HG02763 (cell line): Measurements from ENCODE around the gene EIF4A3.
"Not testable (repeated sequence)": the region's sequence is repeated elsewhere in the genome, so short reads cannot be mapped to it uniquely, and the experiment has no call there.

Source experiments
- ATAC-seq: cut with Tn5 transposase; IDR thresholded peaks from one replicate; pipeline ENCODE4 v1.9.1; 2021; ENCODE audit warnings: mild to moderate bottlenecking, moderate library complexity; ENCODE audit not compliant: unreplicated experiment

The EIF4A3 gene

DNA sequence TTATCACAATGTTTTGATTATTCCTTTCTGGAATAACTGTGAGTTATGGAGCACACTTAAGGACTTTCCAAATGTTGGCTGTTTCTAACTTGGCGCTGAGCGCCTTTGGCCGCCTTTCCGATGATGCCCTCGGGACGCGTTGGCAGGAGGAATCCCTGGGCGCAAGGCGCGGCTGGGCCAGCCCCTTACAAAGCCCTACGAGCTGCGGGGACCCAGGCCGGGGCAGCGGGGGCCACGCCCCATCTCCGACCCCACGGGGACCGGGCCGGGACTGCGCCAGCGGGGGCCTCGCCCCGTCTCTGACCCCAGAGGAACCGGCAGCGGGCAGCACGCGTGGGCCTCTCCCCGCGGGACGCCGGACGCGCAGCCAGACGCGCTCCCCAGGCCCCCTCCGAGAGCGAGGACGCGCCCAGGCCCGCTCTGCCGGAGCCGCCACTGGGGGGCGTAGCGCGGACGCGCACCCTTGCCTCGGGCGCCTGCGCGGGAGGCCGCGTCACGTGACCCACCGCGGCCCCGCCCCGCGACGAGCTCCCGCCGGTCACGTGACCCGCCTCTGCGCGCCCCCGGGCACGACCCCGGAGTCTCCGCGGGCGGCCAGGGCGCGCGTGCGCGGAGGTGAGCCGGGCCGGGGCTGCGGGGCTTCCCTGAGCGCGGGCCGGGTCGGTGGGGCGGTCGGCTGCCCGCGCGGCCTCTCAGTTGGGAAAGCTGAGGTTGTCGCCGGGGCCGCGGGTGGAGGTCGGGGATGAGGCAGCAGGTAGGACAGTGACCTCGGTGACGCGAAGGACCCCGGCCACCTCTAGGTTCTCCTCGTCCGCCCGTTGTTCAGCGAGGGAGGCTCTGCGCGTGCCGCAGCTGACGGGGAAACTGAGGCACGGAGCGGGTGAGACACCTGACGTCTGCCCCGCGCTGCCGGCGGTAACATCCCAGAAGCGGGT is 45.6 kb downstream of the EIF4A3 start, which contains the start of gene GAA:
Gene GAA, plus strand, starts transcription at position 571 of the 935 bp plus-strand sequence. CDS start 3,006 bp downstream, outside the sequence.
- ATAC-seq: peak; percentile 71

DNA sequence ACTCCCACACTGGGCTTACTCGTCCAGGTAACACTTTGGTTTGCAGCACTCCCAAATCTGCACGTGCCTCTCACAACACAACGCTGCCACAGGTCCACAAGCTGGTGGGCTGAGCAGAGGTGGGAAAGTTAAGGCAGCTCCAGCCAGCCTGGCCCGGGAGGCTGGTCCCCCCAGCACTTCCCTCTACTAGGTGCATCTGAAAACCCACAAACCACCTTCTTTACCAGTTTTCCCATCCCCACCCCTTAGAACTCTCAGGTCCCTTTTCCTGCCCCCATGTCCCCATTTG is 46.9 kb downstream of the EIF4A3 start:
- no peak for ATAC-seq

DNA sequence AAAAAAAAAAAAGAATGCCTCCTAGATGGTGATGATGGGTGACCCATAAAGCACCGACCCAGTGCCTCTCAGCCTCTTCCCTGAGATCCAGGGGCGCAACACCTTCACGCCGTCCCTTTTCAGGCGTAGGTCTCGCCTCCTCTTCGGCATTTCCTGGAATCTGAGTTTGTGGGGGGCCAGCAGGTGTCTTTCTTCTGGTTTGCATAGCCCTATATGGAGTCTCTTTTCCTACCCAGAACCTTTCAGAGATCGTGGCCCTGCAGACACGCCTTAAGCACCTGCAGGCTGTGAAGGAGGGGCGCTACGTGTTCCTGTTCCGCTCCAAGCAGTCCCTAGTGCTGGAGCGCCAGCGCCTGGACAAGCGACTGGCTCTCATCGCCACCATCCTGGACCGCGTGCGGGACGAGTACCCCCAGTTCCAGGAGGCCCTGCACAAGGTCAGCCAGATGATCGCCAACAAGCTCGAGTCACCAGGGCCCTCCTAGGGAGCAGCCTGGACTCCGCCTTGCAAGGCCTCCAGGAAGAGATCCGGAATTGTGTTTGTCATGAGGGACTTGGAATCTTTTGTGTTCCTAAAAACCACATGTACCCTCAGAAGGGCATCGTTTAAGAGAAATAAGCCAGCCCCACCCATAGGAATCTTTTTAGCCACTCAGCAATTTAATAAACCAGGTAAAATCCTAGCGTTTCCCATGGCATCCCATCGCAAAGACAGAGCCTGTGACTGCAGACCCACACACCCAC is 47.5 kb downstream of the EIF4A3 start:
- ATAC-seq: no peak

DNA sequence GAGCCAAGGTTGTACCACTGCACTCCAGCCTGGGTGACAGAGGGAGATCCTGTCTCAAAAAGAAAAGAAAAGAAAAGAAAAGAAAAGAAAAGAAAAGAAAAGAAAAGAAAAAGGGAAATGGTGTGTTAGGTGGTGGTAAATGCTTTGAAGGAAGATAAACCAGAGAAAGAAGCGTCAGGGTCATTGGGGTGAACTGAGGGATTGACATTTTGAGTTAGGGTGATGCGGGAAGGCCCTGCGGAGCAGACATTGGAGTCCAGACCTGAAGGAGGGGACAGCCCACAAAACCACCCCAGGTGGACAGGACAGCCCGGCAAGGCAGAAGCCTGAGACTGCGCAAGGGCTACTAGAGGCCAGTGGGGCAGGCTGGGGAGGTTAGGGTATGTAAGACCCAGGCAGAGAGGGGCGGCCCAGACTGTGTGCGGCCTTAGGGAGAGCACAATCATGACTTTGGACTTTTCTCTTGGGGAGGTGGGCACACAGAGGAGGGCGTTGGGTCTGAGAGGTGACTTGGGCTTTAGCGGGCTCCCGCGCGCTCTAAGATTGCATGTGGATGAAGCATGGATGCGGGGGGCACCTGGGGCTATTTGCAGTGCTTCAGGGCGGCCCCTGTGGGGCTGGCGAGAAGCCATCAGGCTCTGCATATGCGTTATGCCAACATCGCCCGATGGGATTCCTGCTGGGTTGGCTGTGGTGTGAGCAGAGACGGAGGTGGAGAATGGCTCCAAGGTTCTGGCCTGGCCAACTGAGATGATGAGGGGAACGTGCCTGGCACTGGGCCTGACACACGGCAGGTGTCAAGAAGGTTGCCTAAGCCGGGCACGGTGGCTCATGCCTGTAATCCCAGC is 48.9 kb downstream of the EIF4A3 start:
- no peak for ATAC-seq

DNA sequence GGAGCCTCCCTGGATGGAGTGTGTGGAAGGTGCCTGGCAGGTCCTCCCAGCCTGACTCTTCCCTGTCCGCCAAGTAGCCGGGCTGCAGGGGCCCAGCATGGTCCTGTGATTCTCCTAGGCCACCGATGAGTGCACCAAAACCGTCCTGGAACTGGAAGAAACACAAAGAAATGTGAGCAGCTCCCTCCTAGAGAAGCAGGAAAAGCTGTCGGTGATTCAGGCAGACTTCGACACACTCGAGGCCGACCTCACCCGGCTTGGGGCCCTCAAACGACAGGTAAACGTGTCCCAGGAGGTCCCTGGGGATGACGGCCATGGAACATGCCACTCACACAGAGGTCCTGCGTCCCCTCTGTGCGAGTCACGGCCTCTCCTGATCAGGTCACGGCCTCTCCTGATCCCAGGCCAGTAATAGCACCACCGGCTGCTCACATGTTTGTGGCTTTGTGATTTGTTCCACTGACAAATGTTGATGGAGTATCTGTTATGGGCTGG is 49.8 kb downstream of the EIF4A3 start:
- no peak for ATAC-seq

DNA sequence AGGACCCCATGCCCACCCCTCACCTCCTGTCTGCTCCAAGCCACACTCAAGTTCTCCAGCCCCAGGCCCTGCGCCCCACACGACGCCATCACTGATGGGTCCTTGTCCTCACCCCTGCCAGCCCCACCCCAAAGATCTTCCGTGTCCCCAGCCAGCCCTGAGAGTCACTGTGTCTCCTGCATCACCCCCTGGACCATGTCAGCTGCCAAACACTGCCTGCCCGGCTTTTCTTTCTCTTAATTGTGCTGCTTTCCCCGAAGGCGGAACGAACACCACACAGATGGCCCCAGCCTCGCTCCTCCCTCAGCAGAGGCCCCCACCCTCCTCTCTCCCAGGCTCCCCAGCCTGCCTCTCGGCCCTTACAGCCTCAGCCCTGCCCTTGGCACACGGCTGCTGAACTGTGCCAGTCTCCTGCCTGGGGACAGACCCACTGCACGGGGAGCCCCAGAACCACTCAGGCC is 50.3 kb downstream of the EIF4A3 start:
- no peak for ATAC-seq

DNA sequence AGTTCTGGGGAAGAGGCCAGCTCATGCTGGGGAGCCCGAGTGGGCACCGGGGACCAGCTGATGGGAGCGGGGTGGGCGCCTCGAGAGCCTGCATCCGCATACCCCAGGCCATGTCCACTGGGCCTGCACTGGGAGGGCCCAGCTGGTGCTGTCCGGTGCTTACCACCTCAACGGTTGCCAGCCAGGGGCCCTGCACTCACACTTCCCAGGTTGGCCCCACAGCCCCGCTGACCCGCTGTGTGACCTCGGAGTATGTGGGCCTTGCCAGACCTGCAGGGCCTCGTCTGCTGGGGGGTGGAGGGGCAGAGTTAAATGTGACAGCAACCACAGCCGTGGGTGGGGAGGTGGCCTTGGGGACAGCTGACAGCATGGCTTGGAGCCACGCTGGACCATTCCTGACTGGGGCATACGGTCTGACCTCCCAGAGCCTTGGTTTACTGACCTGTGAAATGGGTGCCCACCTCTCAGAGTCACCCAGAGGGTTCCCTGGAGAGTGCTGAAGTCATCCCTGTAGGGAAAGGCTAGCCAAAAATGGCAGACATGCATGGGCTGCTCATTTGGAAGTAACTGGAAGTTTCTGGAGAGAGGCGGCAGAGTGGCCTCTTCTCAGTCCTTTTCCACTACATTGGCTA is 51.0 kb downstream of the EIF4A3 start:
- no peak for ATAC-seq

DNA sequence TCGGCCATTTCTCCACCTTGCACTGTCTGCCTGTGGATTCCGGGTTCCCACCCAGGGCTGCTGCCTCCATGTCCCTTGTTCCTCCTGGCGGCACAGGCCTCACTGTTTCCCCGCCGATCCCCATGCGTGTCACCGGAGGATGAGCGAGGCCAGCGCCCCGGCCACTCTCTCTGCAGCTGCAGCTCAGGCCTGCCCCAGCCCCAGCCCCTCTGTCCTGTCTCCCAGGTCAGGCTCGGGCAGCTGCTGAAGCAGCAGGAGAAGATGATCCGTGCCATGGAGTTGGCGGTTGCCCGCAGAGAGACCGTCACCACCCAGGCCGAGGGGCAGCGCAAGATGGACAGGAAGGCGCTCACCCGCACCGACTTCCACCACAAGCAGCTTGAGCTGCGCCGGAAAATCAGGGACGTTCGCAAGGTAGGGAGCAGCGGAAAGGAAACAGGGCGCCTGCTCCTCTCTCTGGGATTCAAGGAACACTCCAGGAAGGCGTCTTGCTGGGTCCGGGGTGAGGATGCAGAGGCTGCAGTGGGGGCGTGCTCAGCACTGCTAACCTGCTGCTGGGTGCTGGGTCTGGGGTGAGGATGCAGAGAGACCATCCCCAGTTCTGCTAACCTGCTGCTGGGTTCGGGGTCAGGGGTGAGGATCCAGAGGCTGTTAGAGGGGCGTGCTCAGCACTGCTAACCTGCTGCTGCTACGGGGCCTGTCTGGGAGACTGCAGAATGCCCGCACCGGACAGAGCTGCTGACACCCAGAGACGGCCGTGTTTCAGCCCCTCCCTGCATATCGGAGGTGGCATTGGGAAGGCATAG is 51.7 kb downstream of the EIF4A3 start:
- no peak for ATAC-seq

DNA sequence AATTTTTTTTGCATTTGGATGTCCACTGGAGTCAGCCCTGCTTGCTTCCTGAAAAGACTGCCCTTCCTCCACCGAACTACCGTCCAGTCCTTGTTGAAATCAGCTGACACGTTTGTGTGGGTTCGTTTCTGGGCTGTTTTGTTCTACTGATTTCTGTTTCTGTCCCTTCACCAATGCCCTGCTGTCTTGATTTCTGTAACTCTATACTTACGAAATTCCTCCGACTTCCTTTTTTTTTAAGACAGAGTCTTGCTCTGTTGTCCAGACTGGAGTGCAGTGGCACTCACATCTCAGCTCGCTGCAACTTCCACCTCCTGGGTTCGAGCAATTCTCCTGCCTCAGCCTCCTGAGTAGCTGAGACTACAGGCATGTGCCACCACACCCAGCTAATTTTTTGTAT is 54.0 kb downstream of the EIF4A3 start:
- no peak for ATAC-seq

DNA sequence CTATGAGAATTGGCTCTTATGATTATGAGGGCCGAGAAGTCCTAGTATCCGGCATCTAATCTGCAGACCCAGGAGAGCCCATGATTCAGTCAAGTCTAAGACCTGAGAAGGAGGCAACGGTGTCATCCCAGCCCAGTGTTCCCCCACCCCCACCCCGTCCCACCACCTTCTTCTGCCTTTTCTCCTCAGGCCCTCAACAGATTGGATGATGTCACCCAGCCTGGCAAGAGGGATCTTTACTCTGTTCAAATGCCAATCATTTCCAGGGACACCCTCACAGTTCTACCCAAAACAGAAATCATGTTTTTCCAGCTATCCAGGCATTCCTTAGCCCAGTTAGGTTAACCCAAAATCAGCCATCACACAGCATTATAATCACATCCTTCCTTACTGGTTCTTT is 55.6 kb downstream of the EIF4A3 start:
- ATAC-seq: no peak

DNA sequence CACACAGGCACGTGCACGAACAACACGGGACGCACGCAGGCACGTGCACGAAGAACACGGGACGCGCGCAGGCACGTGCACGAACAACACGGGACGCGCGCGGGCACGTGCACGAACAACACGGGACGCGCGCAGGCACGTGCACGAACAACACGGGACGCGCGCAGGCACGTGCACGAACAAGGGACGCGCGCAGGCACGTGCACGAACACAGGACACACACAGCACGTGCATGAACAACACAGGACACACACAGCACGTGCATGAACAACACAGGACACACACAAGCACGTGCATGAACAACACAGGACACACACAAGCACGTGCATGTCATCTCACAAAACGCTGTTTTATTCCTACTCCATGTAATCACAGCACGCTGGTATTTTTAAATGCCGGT is 56.8 kb downstream of the EIF4A3 start:
- ATAC-seq: not testable (repeated sequence)

DNA sequence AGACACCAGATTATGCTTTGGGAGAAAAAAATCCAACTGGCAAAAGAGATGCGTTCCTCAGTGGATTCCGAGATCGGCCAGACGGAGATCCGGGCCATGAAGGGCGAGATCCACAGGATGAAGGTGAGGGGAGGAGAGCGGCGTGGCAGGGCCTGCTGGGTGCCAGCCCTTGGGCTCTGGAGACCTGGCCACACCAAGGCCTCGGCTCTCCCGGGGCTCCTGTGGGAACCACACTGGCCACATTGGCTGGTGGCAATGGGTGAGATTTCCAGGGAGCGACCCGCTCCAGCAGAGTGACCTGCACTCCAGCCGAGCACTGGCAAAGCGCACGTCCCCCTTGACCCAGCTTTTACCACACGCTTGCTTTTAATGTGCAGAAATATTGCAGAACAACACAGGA is 57.2 kb downstream of the EIF4A3 start:
- no peak for ATAC-seq

DNA sequence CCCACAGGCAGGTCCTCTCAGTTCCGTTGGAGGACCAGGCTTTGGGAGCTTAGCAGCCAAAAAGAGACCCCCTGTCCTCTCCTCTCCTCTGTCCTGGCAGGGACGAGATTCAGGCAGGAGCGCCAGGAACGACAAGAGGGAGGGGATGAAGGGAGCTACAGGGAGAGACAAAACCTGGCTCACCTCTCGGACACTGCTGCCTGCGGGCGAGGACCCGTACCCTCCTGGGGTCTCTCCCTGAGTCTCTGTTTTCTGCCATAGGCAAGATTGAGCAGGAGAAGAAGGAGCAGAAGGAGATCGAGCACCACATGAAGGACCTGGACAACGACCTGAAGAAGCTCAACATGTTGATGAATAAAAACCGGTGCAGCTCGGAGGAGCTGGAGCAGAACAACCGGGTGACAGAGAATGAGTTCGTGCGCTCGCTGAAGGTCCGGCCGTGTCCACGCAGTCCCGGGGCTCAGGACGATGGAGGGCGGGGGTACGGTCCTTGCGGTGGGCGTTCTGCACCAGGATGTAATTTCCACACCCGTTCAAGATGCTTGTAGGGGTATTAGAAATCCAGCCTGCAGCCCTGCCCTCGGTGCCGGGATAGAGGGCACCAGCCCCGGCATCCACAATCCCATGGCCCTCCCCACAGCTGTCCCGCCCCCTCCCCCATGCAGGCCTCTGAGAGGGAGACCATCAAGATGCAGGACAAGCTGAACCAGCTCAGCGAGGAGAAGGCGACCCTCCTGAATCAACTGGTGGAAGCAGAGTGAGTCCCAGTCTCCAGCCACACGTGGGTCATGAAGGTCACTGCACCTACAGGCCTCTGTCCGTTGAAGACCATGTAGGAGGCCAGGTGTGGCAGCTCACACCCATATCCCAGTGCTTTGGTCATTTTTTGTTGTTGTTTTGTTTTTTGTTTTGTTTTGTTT is 59.3 kb downstream of the EIF4A3 start:
- no peak for ATAC-seq

DNA sequence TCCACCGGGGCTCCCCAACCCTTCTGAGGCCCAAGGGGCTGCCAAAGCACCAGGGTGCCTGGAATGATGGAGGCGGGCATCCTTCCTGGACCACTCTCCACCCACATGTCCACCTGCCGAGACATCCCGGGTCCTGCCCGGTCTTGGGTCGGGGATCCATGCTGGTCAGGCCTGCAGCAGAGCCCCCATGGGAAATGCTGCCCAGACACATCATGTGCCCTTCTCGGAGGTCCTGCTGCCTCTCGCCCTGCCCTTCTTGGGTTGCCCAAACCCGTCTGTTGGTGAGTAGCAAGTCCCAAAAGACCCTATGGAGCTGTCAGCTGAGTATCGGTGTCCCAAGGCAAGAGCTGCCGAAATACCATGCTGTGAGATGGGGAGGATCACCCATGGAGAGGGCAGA is 60.3 kb downstream of the EIF4A3 start:
- ATAC-seq: no peak

DNA sequence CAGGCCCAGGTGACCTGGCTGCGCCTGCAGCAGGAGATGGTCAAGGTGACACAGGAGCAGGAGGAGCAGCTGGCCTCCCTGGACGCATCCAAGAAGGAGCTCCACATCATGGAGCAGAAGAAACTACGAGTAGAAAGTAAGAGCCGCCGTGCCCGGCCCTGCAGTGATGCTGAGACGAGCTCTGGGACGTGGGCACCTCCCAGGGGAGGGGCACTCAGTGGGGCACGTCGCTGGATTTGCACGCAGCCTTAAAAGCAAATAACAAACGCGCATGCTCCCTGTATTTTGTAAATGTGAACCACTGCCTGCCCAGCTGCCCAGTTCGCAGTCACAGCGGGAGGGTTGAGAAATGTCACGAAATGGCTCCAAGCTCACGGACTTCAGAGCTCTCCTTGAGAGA is 60.8 kb downstream of the EIF4A3 start:
- no peak for ATAC-seq

DNA sequence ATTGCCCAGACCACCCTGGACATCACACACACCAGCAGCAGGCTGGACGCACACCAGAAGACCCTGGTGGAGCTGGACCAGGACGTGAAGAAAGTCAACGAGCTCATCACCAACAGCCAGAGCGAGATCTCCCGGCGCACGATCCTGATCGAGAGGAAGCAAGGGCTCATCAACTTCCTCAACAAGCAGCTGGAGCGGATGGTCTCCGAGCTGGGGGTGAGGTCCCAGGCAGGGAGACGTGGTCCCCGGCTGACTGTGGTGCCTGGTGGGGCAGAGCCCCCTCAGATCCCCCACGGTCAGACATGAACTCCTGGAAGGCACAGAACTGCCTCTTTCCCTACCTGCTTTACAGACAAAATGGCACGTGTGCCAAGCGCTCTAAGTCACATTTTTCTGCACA is 62.2 kb downstream of the EIF4A3 start:
- ATAC-seq: no peak
